ENCODE data around the gene C17orf107. TPM values are rescaled to one million over a fixed set of nuclear protein-coding genes. Genes with fewer than 3 reads are reported as not detected.
"Not testable (repeated sequence)": the region's sequence is repeated elsewhere in the genome, so short reads cannot be mapped to it uniquely, and the experiment has no call there.

C17orf107 gene
- total RNA-seq, 4 donors from 2014 or later: 1.8 to 3.2 (median 2.1) TPM; not detected in 1

GRCh38 chr17:4861052-4861451 is 38.3 kb upstream of the C17orf107 start:
- Histone ChIP-seq H3K27ac (no peak overlapping the region), H3K36me3 (no peaks in the 10 kb centered on the region), H3K9me3 (no peaks in the 10 kb centered on the region), H3K4me1 (peaks cover 0 to 24% (median 12%) of the 10 kb centered on the region in 4 donors), H3K4me3 (no peak overlapping the region), H3K27me3 (no peaks in the 10 kb centered on the region)
- DNase-seq: no peak
- TF ChIP-seq EP300 (IDR thresholded peaks at IDR 0.05; ENCODE audit: low read depth): no peak
- TF ChIP-seq CTCF (IDR thresholded peaks at IDR 0.05): no peak
- TF ChIP-seq POLR2AphosphoS5 (IDR thresholded peaks at IDR 0.05): no peak
- no peak for TF ChIP-seq POLR2A (IDR thresholded peaks at IDR 0.05)
- intact Hi-C loops (cut with DNase I; ENCODE audit: low total_unique reads) (no loop called here), in situ Hi-C loops (cut with MboI; ENCODE audit: low pct_ligation_motif_present in 1 of 4, low pct_unique_long_range_greater_than_20kb in 1 of 4, low sequenced_read_pairs in 3 of 4) (no loop called here)
- WGBS, 2 donors (ENCODE audit: low coverage in 1 of 2): 75 to 90% methylated on average over 5 to 16 of the region's 16 CpGs

DNA sequence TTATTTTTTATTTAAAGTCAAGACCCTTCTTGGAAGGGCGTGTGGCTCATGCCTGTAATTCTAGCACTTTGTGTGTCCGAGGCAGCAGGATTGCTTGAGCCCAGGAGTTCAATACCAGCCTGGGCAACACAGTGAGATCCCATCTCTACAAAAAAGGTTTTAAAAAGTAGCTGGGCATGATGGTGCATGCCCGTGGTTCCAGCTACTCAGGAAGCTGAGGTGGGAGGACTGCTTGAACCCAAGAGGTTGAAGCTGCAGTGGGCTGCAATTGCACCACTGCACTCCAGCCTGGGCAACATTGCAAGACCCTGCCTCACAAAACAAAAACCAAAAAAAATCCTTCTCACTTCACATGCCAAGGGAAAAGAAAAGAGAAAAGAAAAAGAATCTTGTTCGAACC is 36.6 kb upstream of the C17orf107 start:
- H3K9me3 ChIP-seq: no peaks in the 10 kb centered on the region
- in situ Hi-C loops (cut with MboI; ENCODE audit: low pct_ligation_motif_present in 1 of 4, low pct_unique_long_range_greater_than_20kb in 1 of 4, low sequenced_read_pairs in 3 of 4): no loop called here
- no peaks in the 10 kb centered on the region for H3K36me3 ChIP-seq
- H3K27me3 ChIP-seq: no peaks in the 10 kb centered on the region
- no peak overlapping the region for H3K27ac ChIP-seq
- 93% methylated on average over 4 of the region's 4 CpGs; no CpG with 5 or more reads in 1 of the 2 donors for WGBS, 2 donors (ENCODE audit: low coverage in 1 of 2)
- TF ChIP-seq POLR2AphosphoS5 (IDR thresholded peaks at IDR 0.05): no peak
- TF ChIP-seq EP300 (IDR thresholded peaks at IDR 0.05; ENCODE audit: low read depth): no peak
- no peak for TF ChIP-seq CTCF (IDR thresholded peaks at IDR 0.05)
- no peak for TF ChIP-seq POLR2A (IDR thresholded peaks at IDR 0.05)
- intact Hi-C loops (cut with DNase I; ENCODE audit: low total_unique reads): no loop called here
- no peak overlapping the region for H3K4me3 ChIP-seq
- DNase-seq: no peak
- H3K4me1 ChIP-seq: peaks cover 0 to 19% (median 10%) of the 10 kb centered on the region in 4 donors

GRCh38 chr17:4863321-4863720 is 36.0 kb upstream of the C17orf107 start:
- WGBS, 2 donors (ENCODE audit: low coverage in 1 of 2): 83 to 89% methylated on average over 1 of the region's 1 CpG
- peaks cover 0 to 13% (median 4%) of the 10 kb centered on the region in 4 donors for H3K4me1 ChIP-seq
- H3K27ac ChIP-seq: no peak overlapping the region
- H3K9me3 ChIP-seq: no peaks in the 10 kb centered on the region
- TF ChIP-seq EP300 (IDR thresholded peaks at IDR 0.05; ENCODE audit: low read depth) (no peak), POLR2AphosphoS5 (IDR thresholded peaks at IDR 0.05) (no peak), POLR2A (IDR thresholded peaks at IDR 0.05) (no peak), CTCF (IDR thresholded peaks at IDR 0.05) (no peak)
- no peak overlapping the region for H3K4me3 ChIP-seq
- intact Hi-C loops (cut with DNase I; ENCODE audit: low total_unique reads): no loop called here
- in situ Hi-C loops (cut with MboI; ENCODE audit: low pct_ligation_motif_present in 1 of 4, low pct_unique_long_range_greater_than_20kb in 1 of 4, low sequenced_read_pairs in 3 of 4): no loop called here
- DNase-seq: no peak
- no peaks in the 10 kb centered on the region for H3K36me3 ChIP-seq
- no peaks in the 10 kb centered on the region for H3K27me3 ChIP-seq

- H3K36me3 ChIP-seq; H3K9me3 ChIP-seq; DNase-seq; H3K27ac ChIP-seq; intact Hi-C loops (cut with DNase I; ENCODE audit: low total_unique reads); in situ Hi-C loops (cut with MboI; ENCODE audit: low pct_ligation_motif_present in 1 of 4, low pct_unique_long_range_greater_than_20kb in 1 of 4, low sequenced_read_pairs in 3 of 4); H3K4me1 ChIP-seq; H3K4me3 ChIP-seq; H3K27me3 ChIP-seq: not testable (repeated sequence)
- WGBS, 2 donors (ENCODE audit: low coverage in 1 of 2): 81% methylated on average over 5 of the region's 5 CpGs; no CpG with 5 or more reads in 1 of the 2 donors
Observed at GRCh38 chr17:4867535-4867934, 31.8 kb upstream of the C17orf107 start.

DNA sequence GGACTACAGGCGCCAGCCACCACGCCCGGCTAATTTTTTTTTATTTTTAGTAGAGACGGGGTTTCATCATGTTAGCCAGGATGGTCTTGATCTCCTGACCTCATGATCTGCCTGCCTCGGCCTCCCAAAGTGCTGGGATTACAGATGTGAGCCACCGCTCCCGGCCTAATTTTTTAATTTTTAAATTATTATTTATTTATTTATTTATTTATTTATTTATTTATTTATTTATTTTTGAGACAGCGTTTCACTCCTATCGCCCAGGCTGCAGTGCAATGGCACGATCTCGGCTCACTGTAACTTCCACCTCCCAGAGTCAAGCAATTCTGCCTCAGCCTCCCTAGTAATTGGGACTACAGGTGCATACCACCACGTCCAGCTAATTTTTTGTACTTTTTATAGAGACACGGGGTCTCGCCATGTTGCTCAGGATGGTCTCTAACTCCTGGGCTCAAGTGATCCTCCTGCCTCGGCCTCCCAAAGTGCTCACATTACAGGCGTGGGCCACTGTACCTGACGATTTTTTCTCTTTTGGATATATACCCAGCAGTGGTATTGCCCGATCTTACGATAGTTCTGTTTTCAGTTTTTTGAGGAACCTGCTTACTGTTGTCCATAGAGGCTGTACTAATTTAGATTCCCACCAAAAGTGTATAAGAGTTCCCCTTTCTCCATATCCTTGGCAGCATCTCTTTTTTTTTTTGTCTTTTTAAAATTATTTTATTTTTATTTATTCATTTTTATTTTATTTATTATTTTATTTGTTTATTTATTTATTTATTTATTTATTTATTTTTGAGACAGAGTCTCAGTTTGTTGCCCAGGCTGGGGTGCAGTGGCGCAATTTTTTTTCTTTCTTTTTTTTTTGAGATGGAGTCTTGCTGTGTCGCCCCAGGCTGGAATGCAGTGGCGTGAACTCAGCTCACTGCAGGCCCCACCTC is 30.0 kb upstream of the C17orf107 start:
- WGBS, 2 donors (ENCODE audit: low coverage in 1 of 2): 94 to 99% methylated on average over 12 to 22 of the region's 22 CpGs

More for the DNA sequence above, 30.0 kb upstream of the C17orf107 start:
- H3K4me1 ChIP-seq; intact Hi-C loops (cut with DNase I; ENCODE audit: low total_unique reads); H3K36me3 ChIP-seq; H3K9me3 ChIP-seq; H3K4me3 ChIP-seq; H3K27me3 ChIP-seq; DNase-seq; H3K27ac ChIP-seq; in situ Hi-C loops (cut with MboI; ENCODE audit: low pct_ligation_motif_present in 1 of 4, low pct_unique_long_range_greater_than_20kb in 1 of 4, low sequenced_read_pairs in 3 of 4): not testable (repeated sequence)
